ENCODE results near the gene TLE2.

The TLE2 gene

GRCh38 chr19:3036119-3036976, 7.3 kb upstream of the TLE2 start:
- peak; percentile 93 for DNase-seq (ENCODE audit: low read depth)

GRCh38 chr19:3035542-3036118, 6.5 kb upstream of the TLE2 start:
- peak; percentile 99 for DNase-seq (ENCODE audit: low read depth)

- peak; percentile 63 for DNase-seq (ENCODE audit: low read depth)
These were observed 5.8 kb upstream of the TLE2 start for GRCh38 chr19:3034656-3035541.

- no peak for DNase-seq (ENCODE audit: low read depth)
These were observed 5.3 kb upstream of the TLE2 start for GRCh38 chr19:3034406-3034655.

- peak; percentile 30 for DNase-seq (ENCODE audit: low read depth)
These were observed 4.7 kb upstream of the TLE2 start for GRCh38 chr19:3033595-3034405.

- no peak for DNase-seq (ENCODE audit: low read depth)
These were observed 2.5 kb upstream of the TLE2 start for GRCh38 chr19:3031607-3031867.

GRCh38 chr19:3028305-3029064, 595 bp downstream of the TLE2 start:
- DNase-seq (ENCODE audit: low read depth), result no peak

GRCh38 chr19:3027981-3028304, 1.1 kb downstream of the TLE2 start:
- no peak for DNase-seq (ENCODE audit: low read depth)

GRCh38 chr19:3027292-3027691, 1.8 kb downstream of the TLE2 start:
- DNase-seq (ENCODE audit: low read depth), result no peak

- no peak for DNase-seq (ENCODE audit: low read depth)
These were observed 2.3 kb downstream of the TLE2 start for GRCh38 chr19:3026768-3027167.

GRCh38 chr19:3025549-3025886, 3.6 kb downstream of the TLE2 start:
- no peak for DNase-seq (ENCODE audit: low read depth)

GRCh38 chr19:3024870-3025548, 4.1 kb downstream of the TLE2 start:
- DNase-seq (ENCODE audit: low read depth), result no peak

GRCh38 chr19:3024509-3024869, 4.6 kb downstream of the TLE2 start:
- DNase-seq (ENCODE audit: low read depth), result no peak

- no peak for DNase-seq (ENCODE audit: low read depth)
These were observed 8.6 kb downstream of the TLE2 start for GRCh38 chr19:3020321-3020960.

- no peak for DNase-seq (ENCODE audit: low read depth)
These were observed 9.7 kb downstream of the TLE2 start for GRCh38 chr19:3019211-3019854.

- no peak for DNase-seq (ENCODE audit: low read depth)
These were observed 11.2 kb downstream of the TLE2 start for GRCh38 chr19:3017923-3018322.

GRCh38 chr19:3015126-3016057, 13.7 kb downstream of the TLE2 start:
- DNase-seq (ENCODE audit: low read depth), result no peak

- no peak for DNase-seq (ENCODE audit: low read depth)
These were observed 14.9 kb downstream of the TLE2 start for GRCh38 chr19:3014135-3014534.

GRCh38 chr19:3013263-3013725, 15.8 kb downstream of the TLE2 start:
- no peak for DNase-seq (ENCODE audit: low read depth)

All from ELR (cell line).